Measurements from ENCODE around the gene WDR89. TPM values are rescaled to one million over a fixed set of nuclear protein-coding genes. Genes with fewer than 3 reads are reported as not detected.
A peak's percentile ranks its signal among the peaks of the same experiment; 100 is the strongest.
"Not testable (repeated sequence)": the region's sequence is repeated elsewhere in the genome, so short reads cannot be mapped to it uniquely, and the experiment has no call there.

The WDR89 gene
- total and polyA plus RNA-seq, 4 donors = 3.3 to 9.2 (median 5.5) TPM

DNA sequence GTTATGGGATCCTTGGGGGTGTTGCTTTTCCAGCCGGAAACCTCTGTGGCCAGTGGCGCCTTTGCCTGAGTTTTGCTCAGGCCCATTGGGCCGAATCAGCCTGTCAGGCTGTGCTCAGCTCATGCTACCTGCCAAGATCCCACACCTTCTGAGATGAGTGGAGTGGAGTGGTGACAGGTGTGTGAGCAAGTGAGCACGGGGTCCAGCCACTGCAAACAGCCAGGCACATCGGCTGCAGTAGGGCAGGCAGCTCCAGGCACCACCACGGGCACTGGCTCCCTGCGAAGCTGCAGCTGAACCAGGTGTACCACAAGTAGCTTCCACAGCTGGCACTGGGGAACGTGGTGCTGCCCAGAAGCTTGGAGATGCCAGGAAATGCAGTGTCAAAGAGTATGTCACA is 21.1 kb upstream of the WDR89 start:
- H3K4me1 ChIP-seq (ENCODE audit: control insufficient read depth in 4 of 4, insufficient read depth in 4 of 4, low read length in 3 of 4) = peaks cover 0 to 7% (median under 1%) of the 10 kb centered on the region in 4 donors
- no peak overlapping the region for H3K4me3 ChIP-seq (ENCODE audit: low read depth in 1 of 3, low read length in 3 of 3)
- no peak overlapping the region for H3K9ac ChIP-seq (ENCODE audit: low read depth in 1 of 2, low read length in 2 of 2)
- no peaks in the 10 kb centered on the region for H3K27me3 ChIP-seq (ENCODE audit: control insufficient read depth in 4 of 4, insufficient read depth in 4 of 4, low read length in 3 of 4)
- DNase-seq (ENCODE audit: low spot score) = no peak
- WGBS = 92% methylated on average over 8 of the region's 8 CpGs
- H3K27ac ChIP-seq (ENCODE audit: low read depth in 1 of 2, low read length in 2 of 2) = no peak overlapping the region
- H3K36me3 ChIP-seq (ENCODE audit: control insufficient read depth in 4 of 4, insufficient read depth in 3 of 4, low read depth in 1 of 4, low read length in 3 of 4) = no peaks in the 10 kb centered on the region
- no peaks in the 10 kb centered on the region for H3K9me3 ChIP-seq (ENCODE audit: control insufficient read depth in 4 of 4, low read length in 3 of 4)
- TF ChIP-seq FOXA1 (IDR thresholded peaks at IDR 0.05) (no peak), JUND (IDR thresholded peaks at IDR 0.05) (no peak), NR2F2 (IDR thresholded peaks at IDR 0.05) (no peak), YY1 (IDR thresholded peaks at IDR 0.05) (no peak), TAF1 (conservative IDR thresholded peaks at IDR 0.05) (no peak), FOXA2 (IDR thresholded peaks at IDR 0.05) (no peak), EGR1 (IDR thresholded peaks at IDR 0.05; ENCODE audit: low read depth in 2 of 2) (no peak), GABPA (IDR thresholded peaks at IDR 0.05 in 1 of 2, conservative IDR thresholded peaks at IDR 0.05 in 1 of 2) (no peak), HNF4A (conservative IDR thresholded peaks at IDR 0.05) (no peak), HNF4G (IDR thresholded peaks at IDR 0.05) (no peak)
- TF ChIP-seq, protein P1, sequence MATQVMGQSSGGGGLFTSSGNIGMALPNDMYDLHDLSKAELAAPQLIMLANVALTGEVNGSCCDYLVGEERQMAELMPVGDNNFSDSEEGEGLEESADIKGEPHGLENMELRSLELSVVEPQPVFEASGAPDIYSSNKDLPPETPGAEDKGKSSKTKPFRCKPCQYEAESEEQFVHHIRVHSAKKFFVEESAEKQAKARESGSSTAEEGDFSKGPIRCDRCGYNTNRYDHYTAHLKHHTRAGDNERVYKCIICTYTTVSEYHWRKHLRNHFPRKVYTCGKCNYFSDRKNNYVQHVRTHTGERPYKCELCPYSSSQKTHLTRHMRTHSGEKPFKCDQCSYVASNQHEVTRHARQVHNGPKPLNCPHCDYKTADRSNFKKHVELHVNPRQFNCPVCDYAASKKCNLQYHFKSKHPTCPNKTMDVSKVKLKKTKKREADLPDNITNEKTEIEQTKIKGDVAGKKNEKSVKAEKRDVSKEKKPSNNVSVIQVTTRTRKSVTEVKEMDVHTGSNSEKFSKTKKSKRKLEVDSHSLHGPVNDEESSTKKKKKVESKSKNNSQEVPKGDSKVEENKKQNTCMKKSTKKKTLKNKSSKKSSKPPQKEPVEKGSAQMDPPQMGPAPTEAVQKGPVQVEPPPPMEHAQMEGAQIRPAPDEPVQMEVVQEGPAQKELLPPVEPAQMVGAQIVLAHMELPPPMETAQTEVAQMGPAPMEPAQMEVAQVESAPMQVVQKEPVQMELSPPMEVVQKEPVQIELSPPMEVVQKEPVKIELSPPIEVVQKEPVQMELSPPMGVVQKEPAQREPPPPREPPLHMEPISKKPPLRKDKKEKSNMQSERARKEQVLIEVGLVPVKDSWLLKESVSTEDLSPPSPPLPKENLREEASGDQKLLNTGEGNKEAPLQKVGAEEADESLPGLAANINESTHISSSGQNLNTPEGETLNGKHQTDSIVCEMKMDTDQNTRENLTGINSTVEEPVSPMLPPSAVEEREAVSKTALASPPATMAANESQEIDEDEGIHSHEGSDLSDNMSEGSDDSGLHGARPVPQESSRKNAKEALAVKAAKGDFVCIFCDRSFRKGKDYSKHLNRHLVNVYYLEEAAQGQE (IDR thresholded peaks at IDR 0.05) = no peak
- TF ChIP-seq, protein P2, sequence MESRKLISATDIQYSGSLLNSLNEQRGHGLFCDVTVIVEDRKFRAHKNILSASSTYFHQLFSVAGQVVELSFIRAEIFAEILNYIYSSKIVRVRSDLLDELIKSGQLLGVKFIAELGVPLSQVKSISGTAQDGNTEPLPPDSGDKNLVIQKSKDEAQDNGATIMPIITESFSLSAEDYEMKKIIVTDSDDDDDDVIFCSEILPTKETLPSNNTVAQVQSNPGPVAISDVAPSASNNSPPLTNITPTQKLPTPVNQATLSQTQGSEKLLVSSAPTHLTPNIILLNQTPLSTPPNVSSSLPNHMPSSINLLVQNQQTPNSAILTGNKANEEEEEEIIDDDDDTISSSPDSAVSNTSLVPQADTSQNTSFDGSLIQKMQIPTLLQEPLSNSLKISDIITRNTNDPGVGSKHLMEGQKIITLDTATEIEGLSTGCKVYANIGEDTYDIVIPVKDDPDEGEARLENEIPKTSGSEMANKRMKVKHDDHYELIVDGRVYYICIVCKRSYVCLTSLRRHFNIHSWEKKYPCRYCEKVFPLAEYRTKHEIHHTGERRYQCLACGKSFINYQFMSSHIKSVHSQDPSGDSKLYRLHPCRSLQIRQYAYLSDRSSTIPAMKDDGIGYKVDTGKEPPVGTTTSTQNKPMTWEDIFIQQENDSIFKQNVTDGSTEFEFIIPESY (IDR thresholded peaks at IDR 0.05) = no peak
- TF ChIP-seq, protein P3, sequence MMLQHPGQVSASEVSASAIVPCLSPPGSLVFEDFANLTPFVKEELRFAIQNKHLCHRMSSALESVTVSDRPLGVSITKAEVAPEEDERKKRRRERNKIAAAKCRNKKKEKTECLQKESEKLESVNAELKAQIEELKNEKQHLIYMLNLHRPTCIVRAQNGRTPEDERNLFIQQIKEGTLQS (IDR thresholded peaks at IDR 0.05) = no peak

DNA sequence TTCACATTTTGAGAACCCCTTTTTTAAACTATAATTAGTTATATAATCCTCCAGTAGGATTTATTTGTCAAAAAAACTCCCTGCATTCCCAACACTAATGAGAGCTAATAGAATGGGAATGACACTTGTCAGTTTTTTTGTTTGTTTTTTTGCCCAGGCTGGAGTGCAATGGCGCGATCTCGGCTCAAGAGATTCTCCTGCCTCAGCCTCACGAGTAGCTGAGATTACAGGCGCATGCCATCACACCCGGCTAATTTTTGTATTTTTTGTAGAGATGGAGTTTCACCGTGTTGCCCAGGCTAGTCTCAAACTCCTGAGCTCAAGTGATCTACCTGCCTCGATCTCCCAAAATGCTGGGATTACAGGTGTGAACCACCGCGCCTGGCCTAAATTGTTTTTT is 20.2 kb upstream of the WDR89 start:
- H3K4me3 ChIP-seq (ENCODE audit: low read depth in 1 of 3, low read length in 3 of 3); H3K36me3 ChIP-seq (ENCODE audit: control insufficient read depth in 4 of 4, insufficient read depth in 3 of 4, low read depth in 1 of 4, low read length in 3 of 4); H3K9ac ChIP-seq (ENCODE audit: low read depth in 1 of 2, low read length in 2 of 2); H3K4me1 ChIP-seq (ENCODE audit: control insufficient read depth in 4 of 4, insufficient read depth in 4 of 4, low read length in 3 of 4); H3K27me3 ChIP-seq (ENCODE audit: control insufficient read depth in 4 of 4, insufficient read depth in 4 of 4, low read length in 3 of 4); H3K27ac ChIP-seq (ENCODE audit: low read depth in 1 of 2, low read length in 2 of 2); H3K9me3 ChIP-seq (ENCODE audit: control insufficient read depth in 4 of 4, low read length in 3 of 4); DNase-seq (ENCODE audit: low spot score): not testable (repeated sequence)
- WGBS = 97% methylated on average over 10 of the region's 10 CpGs

DNA sequence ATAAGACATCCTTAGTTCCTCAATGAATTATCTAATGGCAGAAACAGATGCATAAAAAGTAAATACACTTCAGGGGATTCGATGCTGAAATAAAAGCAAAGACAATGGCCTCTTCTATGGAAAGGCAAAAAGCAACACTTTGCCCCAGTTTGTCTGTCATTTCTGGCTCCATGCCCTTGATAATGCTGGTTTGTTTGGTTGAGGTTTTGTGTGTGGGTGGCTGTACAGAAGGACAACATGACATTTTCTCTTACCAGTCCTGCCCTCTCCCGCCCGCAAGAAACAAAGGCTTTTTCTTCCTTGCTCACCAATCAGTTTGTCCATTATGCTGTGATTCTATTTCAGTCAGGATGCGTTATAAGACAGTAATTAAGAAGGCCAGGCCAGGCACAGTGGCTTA is 18.1 kb upstream of the WDR89 start:
- peaks cover 0 to 7% (median under 1%) of the 10 kb centered on the region in 4 donors for H3K4me1 ChIP-seq (ENCODE audit: control insufficient read depth in 4 of 4, insufficient read depth in 4 of 4, low read length in 3 of 4)
- no peak overlapping the region for H3K4me3 ChIP-seq (ENCODE audit: low read depth in 1 of 3, low read length in 3 of 3)
- H3K36me3 ChIP-seq (ENCODE audit: control insufficient read depth in 4 of 4, insufficient read depth in 3 of 4, low read depth in 1 of 4, low read length in 3 of 4) = no peaks in the 10 kb centered on the region
- no peak overlapping the region for H3K9ac ChIP-seq (ENCODE audit: low read depth in 1 of 2, low read length in 2 of 2)
- TF ChIP-seq YY1 (IDR thresholded peaks at IDR 0.05) (peak; percentile 74), RXRA (IDR thresholded peaks at IDR 0.05) (peak in 1 of 2 donors; percentile 40), HNF4A (conservative IDR thresholded peaks at IDR 0.05) (peak in 1 of 2 donors; percentile 29), HNF4G (IDR thresholded peaks at IDR 0.05) (no peak), EGR1 (IDR thresholded peaks at IDR 0.05; ENCODE audit: low read depth in 2 of 2) (peak; percentile 73 to 93), SP1 (IDR thresholded peaks at IDR 0.05) (peak; percentile 32)
- no peak for DNase-seq (ENCODE audit: low spot score)
- no peaks in the 10 kb centered on the region for H3K27me3 ChIP-seq (ENCODE audit: control insufficient read depth in 4 of 4, insufficient read depth in 4 of 4, low read length in 3 of 4)
- H3K27ac ChIP-seq (ENCODE audit: low read depth in 1 of 2, low read length in 2 of 2) = peak overlapping the region in 1 of 2 donors; percentile 20
- no peaks in the 10 kb centered on the region for H3K9me3 ChIP-seq (ENCODE audit: control insufficient read depth in 4 of 4, low read length in 3 of 4)
- 49% methylated on average over 4 of the region's 4 CpGs for WGBS

All from liver (tissue), 9 donors.